Measurements from ENCODE around the gene MYO1E. TPM values are rescaled to one million over a fixed set of nuclear protein-coding genes. Genes with fewer than 3 reads are reported as not detected.

Gene MYO1E
- total and polyA plus RNA-seq, 2 of the 8 experiments (the other 6 are each of a cell fraction or from before 2014, with no cell fraction given), result 19.6 to 142 TPM

DNA sequence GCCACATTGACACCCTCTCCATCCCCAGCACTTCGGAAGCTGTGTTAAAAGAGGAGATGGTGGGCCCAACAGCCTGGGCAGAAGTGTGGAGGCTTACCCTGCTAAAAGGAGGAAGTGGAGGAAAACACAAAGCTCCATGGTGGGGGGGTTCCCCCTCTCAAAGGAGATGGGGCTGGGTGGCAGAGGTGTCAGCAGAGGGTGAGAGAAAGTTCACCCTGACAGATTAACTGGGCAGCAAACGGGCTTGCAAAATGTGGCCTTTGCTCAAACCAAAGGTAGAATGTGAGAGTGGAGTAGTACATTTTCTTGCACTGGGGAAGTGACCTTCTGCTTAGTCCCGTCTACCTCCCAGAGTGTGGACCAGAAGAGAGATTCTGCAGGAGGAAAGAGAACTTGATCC, 44.7 kb downstream of the MYO1E start:
- no peak overlapping the region for H3K4me3 ChIP-seq (ENCODE audit: extremely low read depth in 1 of 4, insufficient read depth in 2 of 4, low read depth in 3 of 4, low read length in 4 of 4)
- FAIRE-seq (no peak), DNase-seq (ENCODE audit: low read depth in 1 of 2, low spot score in 2 of 2) (peak in 1 of 2 experiments; percentile 40)
- H3K79me1 ChIP-seq (ENCODE audit: low read depth, low read length), result peaks cover 10% of the 10 kb centered on the region; the same call in 1 of the 2 replicates
- no peak overlapping the region for H2BK15ac ChIP-seq (ENCODE audit: low read length)
- H3K36me3 ChIP-seq (ENCODE audit: control insufficient read depth in 2 of 4, insufficient read depth in 4 of 4, low read length in 3 of 4), result no peaks in the 10 kb centered on the region
- H2AFZ ChIP-seq (ENCODE audit: low read length), result no peak overlapping the region
- no peak overlapping the region for H3K23ac ChIP-seq (ENCODE audit: insufficient read length)
- no peaks in the 10 kb centered on the region for H3K9me3 ChIP-seq (ENCODE audit: insufficient read depth in 2 of 2, low read depth in 1 of 2, low read length in 1 of 2)
- no peak overlapping the region for H3K4ac ChIP-seq (replicated peaks; ENCODE audit: insufficient read length, low read depth, low read length)
- H3K27me3 ChIP-seq (replicated peaks in 1 of 4; ENCODE audit: control insufficient read depth in 3 of 4, extremely low read depth in 1 of 4, insufficient read depth in 3 of 4, low read length in 3 of 4), result no peaks in the 10 kb centered on the region
- POLR2A ChIA-PET (ENCODE audit: partially characterized antibody), result interaction anchor here (1.2 kb wide), 1 partner anchor 10 kb away, joined by 3 read pairs; no protein-coding TSS in a partner anchor
- CTCF ChIA-PET (ENCODE audit: partially characterized antibody), result interaction anchor here (0.9 to 2.1 kb wide), 2 partner anchors 50 to 81 kb away, joined by 3 to 6 read pairs; no protein-coding TSS in a partner anchor
- peaks cover 5 to 10% of the 10 kb centered on the region in 2 experiments for H4K20me1 ChIP-seq (replicated peaks in 1 of 2; ENCODE audit: control insufficient read depth in 1 of 2, insufficient read depth in 2 of 2, low read length in 2 of 2)
- TF ChIP-seq, protein P1, sequence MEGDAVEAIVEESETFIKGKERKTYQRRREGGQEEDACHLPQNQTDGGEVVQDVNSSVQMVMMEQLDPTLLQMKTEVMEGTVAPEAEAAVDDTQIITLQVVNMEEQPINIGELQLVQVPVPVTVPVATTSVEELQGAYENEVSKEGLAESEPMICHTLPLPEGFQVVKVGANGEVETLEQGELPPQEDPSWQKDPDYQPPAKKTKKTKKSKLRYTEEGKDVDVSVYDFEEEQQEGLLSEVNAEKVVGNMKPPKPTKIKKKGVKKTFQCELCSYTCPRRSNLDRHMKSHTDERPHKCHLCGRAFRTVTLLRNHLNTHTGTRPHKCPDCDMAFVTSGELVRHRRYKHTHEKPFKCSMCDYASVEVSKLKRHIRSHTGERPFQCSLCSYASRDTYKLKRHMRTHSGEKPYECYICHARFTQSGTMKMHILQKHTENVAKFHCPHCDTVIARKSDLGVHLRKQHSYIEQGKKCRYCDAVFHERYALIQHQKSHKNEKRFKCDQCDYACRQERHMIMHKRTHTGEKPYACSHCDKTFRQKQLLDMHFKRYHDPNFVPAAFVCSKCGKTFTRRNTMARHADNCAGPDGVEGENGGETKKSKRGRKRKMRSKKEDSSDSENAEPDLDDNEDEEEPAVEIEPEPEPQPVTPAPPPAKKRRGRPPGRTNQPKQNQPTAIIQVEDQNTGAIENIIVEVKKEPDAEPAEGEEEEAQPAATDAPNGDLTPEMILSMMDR (IDR thresholded peaks at IDR 0.05; ENCODE audit: control extremely low read depth in 1 of 3, insufficient read depth in 1 of 3, low read depth in 1 of 3, low read length in 3 of 3), result no peak
- no peak for TF ChIP-seq KDM1A (IDR thresholded peaks at IDR 0.05; ENCODE audit: borderline replicate concordance, low read length)
- no peak for TF ChIP-seq FOSL1 (IDR thresholded peaks at IDR 0.05; ENCODE audit: insufficient read depth, low read depth, low read length)
- TF ChIP-seq RNF2 (IDR thresholded peaks at IDR 0.05; ENCODE audit: borderline replicate concordance, low read depth, low read length, missing control alignments, poor library complexity, severe bottlenecking), result no peak
- no peak for TF ChIP-seq RXRA (IDR thresholded peaks at IDR 0.05; ENCODE audit: insufficient read depth, low read depth, low read length)
- no peak for TF ChIP-seq POLR2A (IDR thresholded peaks at IDR 0.05; ENCODE audit: control extremely low read depth in 1 of 2, low read depth in 2 of 2, low read length in 2 of 2)
- TF ChIP-seq, protein P2, sequence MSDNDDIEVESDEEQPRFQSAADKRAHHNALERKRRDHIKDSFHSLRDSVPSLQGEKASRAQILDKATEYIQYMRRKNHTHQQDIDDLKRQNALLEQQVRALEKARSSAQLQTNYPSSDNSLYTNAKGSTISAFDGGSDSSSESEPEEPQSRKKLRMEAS (IDR thresholded peaks at IDR 0.05), result no peak
- no peak for TF ChIP-seq PHF8 (conservative IDR thresholded peaks at IDR 0.05; ENCODE audit: low read depth, low read length)
- no peak for TF ChIP-seq HDAC2 (IDR thresholded peaks at IDR 0.05; ENCODE audit: borderline replicate concordance in 1 of 2, low read depth in 2 of 2, low read length in 2 of 2)
- no peak overlapping the region for H4K91ac ChIP-seq (replicated peaks; ENCODE audit: insufficient read length, low read length)
- no peak overlapping the region for H3K56ac ChIP-seq (replicated peaks; ENCODE audit: insufficient read length, low read depth, low read length)
- H3K4me2 ChIP-seq (ENCODE audit: insufficient read depth in 1 of 2, low read depth in 2 of 2, low read length in 2 of 2), result no peak overlapping the region
- H3K79me2 ChIP-seq (ENCODE audit: control insufficient read depth in 1 of 2, insufficient read depth in 2 of 2, low read length in 2 of 2), result peaks cover 4 to 68% of the 10 kb centered on the region in 2 experiments; a peak in 3 of 4 replicates
- H2BK12ac ChIP-seq (ENCODE audit: low read depth, low read length), result no peak overlapping the region
- no peak overlapping the region for H3K27ac ChIP-seq (ENCODE audit: low read depth, low read length)
- WGBS, 2 experiments (ENCODE audit: extremely low coverage in 1 of 2, insufficient coverage in 1 of 2, insufficient read length in 1 of 2, insufficient replicate concordance in 2 of 2, low coverage in 1 of 2, low lambda C conversion rate in 2 of 2, missing lambda C conversion rate in 1 of 2), result 88% methylated on average over 3 of the region's 3 CpGs; no CpG with 5 or more reads in 1 of the 2 experiments
- no peaks in the 10 kb centered on the region for H3K23me2 ChIP-seq (ENCODE audit: low read depth, low read length)
- no peak overlapping the region for H3K9ac ChIP-seq (replicated peaks in 1 of 4; ENCODE audit: extremely low read depth in 1 of 4, low read depth in 3 of 4, low read length in 3 of 4)
- H3K18ac ChIP-seq (ENCODE audit: extremely low read depth, low read length), result no peak overlapping the region
- H2BK120ac ChIP-seq (replicated peaks; ENCODE audit: low read depth, low read length), result no peak overlapping the region
- no peak overlapping the region for H3K14ac ChIP-seq (ENCODE audit: insufficient read length)
- H3K4me1 ChIP-seq (replicated peaks in 1 of 4; ENCODE audit: control insufficient read depth in 3 of 4, insufficient read depth in 4 of 4, low read length in 3 of 4), result peaks cover 2 to 19% (median 6%) of the 10 kb centered on the region in 4 experiments; a peak in 3 of 7 replicates
- no peak overlapping the region for H2BK20ac ChIP-seq (ENCODE audit: low read length)
- H2AK5ac ChIP-seq (ENCODE audit: low read depth, low read length), result no peak overlapping the region
- H4K5ac ChIP-seq (ENCODE audit: insufficient read length, low read depth, low read length), result no peak overlapping the region
- H2BK5ac ChIP-seq (ENCODE audit: low read depth, low read length), result no peak overlapping the region
- no peak overlapping the region for H4K8ac ChIP-seq (ENCODE audit: extremely low read depth, insufficient read depth, low read length)
